Raji (cell line): ENCODE data around the gene GSK3A.
A peak's percentile ranks its signal among the peaks of the same experiment; 100 is the strongest.

Source experiments
- POLR2A ChIP-seq: IDR thresholded peaks from 2 replicates; pipeline ENCODE4 v1.6.1; 2011; ENCODE audit warnings: low read depth, low read length, control low read depth; ENCODE audit not compliant: insufficient read depth

GSK3A gene

DNA sequence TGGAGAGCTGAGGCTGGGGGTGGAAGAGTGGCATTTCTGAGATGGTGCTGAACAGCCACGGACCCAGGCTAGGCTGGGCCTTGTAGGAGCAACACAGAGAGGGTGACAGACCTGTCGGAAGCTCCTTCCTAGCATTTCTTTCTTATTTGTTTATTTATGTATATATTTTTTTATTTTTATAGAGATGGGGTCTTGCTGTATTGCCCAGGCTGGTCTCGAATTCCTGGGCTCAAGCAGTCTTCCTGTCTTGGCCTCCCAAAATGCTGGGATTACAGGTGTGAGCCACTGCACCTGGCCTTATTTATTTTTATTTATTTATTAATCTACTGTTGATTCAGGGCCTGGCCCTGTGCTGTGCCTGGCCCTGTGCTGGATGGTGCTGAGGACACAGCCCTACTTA lies 33.1 kb upstream of the GSK3A start:
- no peak for TF ChIP-seq POLR2A

DNA sequence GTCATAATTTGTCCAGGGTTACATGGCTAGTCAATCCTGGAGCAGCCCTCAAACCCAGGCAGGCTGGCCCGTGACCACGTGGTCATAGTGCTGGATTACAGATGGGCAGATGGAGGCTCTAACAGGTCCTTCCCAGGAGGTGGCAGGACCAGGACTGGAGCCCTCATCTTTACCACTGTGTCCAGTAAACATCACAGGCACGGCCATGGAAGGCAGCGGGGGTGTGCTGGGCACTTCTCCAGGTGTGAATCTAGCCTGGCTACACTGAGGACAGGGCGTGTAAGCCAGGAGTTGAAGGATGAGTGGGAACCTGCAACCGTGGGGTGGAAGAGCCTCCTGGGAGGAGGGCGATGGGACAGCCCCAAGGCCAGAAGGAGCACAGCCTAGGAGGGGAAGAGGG lies 32.7 kb upstream of the GSK3A start:
- TF ChIP-seq POLR2A, result no peak

DNA sequence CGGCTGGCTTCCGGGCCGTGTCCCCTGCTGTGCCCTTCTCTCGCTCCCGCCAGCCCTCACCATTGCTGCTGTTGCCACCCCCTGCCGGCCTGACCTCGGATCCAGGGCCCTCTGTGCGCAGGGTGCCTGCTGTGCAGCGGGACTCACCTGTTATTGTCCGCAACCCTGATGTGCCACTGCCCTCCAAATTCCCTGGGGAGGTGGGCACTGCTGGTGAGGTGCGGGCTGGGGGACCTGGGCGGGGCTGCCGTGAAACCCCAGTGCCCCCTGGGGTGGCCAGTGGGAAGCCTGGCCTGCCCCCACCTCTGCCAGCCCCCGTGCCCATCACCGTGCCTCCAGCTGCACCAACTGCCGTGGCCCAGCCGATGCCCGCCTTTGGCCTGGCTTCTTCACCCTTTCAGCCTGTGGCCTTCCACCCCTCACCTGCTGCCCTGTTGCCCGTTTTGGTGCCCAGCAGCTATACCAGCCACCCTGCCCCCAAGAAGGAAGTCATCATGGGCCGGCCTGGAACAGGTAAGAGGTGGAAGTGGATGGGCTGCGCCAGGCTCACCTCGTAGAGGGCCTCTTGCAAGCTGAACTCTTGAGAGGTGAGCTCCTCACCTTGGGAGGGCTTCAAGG lies 31.8 kb upstream of the GSK3A start:
- no peak for TF ChIP-seq POLR2A

DNA sequence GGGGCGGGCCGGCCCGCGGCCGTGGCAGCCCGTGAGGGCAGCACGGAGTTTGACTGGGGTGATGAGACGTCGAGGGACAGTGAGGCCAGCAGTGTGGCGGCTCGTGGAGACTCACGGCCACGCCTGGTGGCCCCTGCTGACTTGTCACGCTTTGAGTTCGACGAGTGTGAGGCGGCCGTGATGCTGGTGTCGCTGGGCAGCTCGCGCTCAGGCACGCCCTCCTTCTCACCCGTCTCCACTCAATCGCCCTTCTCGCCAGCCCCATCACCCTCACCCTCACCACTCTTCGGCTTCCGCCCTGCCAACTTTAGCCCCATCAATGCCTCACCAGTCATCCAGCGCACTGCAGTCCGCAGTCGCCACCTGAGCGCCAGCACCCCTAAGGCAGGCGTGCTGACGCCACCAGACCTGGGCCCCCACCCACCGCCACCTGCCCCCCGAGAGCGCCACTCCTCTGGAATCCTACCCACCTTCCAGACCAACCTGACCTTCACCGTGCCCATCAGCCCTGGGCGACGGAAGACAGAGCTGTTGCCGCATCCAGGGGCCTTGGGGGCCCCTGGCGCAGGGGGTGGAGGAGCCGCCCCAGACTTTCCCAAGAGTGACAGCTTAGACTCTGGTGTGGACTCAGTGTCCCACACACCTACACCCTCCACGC lies 31.1 kb upstream of the GSK3A start:
- TF ChIP-seq POLR2A, result no peak

DNA sequence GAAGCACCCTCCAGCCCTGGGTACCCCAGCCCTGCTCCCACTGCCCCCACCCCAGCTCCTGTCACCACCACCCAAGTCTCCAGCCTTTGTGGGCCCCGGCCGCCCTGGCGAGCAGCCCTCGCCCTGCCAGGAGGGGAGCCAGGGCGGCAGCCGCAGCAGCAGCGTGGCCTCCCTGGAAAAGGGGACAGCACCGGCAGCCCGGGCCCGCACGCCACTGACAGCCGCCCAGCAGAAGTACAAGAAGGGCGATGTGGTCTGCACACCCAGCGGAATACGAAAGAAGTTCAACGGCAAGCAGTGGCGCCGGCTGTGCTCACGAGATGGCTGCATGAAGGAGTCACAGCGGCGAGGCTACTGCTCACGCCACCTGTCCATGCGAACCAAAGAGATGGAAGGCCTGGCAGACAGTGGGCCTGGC lies 30.6 kb upstream of the GSK3A start:
- no peak for TF ChIP-seq POLR2A

DNA sequence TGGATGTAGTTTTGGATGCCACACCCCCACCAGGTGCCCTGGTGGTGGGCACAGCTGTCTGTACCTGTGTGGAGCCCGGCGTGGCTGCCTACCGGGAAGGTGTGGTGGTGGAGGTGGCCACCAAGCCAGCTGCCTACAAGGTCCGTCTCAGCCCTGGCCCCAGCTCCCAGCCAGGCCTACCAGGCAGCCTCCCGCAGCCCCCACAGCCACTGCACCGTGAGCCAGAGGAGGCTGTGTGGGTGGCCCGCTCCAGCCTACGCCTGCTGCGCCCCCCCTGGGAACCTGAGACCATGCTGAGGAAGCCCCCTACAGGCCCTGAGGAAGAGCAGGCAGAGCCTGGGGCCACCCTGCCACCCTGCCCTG lies 30.1 kb upstream of the GSK3A start:
- no peak for TF ChIP-seq POLR2A

DNA sequence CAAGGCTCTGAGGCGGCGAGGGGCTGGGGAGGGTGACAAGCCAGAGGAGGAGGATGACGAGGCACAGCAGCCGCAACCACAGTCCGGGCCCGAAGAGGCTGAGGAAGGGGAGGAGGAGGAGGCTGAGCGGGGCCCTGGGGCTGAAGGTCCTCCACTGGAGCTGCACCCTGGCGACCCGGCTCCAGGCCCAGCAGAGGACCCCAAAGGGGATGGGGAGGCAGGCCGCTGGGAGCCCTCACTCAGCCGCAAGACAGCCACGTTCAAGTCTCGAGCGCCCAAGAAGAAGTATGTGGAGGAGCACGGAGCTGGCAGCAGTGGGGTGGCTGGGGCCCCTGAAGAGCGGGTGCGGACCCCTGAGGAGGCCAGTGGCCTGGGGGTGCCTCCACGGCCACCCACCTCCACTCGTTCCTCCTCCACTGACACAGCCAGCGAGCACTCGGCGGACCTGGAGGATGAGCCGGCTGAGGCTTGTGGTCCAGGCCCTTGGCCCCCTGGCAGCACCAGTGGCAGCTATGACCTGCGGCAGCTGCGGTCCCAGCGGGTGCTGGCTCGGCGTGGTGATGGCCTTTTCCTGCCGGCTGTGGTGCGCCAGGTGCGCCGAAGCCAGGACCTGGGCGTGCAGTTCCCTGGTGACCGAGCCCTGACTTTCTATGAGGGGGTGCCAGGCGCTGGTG lies 29.6 kb upstream of the GSK3A start:
- TF ChIP-seq POLR2A, result no peak

DNA sequence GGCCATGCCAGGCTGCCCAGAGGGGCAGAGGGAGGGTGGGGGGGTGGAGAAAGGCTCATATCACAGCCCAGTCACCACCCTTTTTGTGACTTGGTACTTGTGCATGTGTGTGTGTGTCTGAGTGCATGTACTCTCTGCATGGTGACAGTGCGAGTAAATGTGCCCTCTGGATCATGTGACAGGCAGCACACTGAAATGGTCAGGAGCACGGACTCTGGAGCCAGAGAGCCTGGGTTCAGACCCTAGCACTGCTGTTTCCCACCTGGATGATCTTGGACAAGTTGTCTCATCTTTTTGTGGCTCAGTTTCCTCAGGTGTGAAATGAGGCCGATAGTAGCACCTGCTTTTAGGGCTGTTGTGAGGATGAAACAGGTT lies 28.6 kb upstream of the GSK3A start:
- no peak for TF ChIP-seq POLR2A

DNA sequence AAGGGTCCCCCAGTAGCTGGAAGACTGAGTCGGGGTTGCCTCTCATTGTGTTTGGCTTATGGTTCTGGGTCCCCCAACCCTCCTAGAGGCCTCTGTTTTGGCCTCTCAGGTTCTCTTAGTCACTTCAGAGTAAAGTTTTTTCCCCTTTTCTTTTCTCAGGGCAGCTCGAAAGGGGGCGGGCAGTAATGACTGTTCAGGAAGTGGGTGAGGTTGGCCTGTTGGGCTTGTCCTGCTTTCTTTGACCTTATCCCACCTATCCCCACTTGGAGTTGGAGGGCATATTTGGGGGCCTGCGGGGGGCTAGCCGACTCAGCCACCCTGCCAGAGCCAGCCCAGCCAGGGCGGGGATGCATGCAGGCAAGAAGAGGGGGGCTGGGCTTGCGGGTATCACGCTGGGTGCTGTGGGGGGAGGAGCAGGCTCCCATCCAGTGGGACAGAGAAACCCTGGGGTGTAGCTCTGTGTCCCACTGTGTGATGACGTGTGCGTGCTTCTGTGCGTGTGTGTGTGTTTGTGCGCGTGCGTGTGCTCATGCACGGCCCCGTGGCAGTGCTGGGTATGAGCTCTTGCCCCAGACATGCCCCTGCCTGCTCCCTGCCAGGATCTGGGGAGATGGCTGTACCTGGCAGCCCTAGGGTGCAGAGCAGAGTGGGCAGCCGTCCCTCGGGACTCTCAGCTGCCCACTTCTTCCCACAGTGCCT lies 28.1 kb upstream of the GSK3A start:
- TF ChIP-seq POLR2A, result peak; percentile 58

DNA sequence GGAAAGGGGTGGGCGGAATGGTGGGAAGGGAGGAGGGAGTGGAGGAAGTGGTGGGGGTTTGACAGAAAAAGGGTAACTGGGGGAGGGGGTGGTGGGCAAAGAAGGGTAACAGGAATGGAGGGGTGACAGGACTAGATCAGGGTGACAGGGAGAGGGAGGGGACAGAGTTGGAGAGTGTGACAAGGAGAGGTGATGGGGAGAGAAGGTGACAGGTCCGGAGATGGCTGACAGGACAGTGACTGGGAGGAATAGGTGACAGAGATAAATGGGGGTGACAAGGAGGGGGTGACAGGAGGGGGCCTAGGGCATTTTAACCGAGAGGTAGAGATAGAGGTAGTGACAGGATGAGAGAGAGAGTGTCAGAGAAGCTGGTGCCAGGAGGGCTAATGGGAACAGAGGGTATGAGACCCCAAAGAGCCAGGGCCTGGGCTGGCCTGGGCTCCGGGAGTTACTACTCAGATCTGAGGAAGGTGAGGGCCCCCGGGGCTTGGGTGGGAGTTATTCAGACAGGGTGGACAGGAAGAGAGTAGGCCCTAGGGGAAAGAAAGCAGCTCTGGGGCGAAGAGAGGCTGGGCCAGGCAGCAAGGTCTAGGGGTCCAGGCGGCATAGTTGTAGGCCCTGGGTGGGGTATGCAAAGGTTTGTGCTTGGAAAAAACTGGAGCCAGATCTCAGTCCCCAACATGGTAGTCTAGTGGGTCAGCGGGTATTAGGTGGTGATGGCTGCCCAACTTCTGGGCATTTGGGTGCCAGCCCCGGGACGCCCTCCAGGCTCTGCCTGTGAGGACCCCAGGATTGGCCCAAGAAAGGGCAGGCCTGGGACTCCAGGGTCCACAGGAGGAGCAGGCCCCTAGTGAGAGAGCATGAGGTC lies 27.3 kb upstream of the GSK3A start:
- TF ChIP-seq POLR2A, result no peak

DNA sequence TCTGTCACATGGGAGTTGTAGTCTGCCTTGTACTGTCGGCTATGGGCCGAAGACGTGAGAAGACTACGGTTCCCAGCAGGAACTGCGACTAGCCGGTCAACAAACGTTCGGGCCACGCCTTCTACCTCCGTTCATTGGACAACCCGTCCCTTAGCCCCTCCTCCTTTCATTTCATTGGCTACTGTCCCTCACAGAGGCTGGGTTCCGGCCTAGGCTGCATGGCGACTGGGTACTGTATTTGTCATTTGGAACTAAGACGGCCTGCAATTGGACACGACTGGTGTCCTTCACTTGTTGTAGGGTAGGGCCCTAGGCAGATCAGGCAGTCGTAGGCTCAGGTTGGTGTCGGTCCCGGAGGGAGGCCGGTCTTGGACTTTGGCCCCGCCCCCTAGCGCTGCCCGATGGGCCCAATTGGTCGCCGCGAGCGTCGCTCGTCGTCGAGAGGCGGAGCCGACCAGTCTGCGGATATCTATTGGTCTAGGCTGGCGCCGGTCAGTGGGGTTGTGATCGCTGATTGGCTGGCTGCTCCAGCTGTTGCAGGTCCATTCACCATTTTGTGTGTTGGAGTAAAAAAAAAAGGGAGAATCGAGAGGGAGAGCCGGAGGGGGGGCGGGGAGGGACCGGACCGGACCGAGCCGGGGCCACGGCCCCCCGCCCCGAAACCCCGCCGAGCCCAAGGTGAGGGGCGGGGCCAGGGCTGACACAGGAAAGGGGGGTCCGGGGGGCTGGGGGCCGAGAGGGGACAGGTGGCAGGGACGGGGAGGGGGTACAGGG lies 26.5 kb upstream of the GSK3A start, which contains the start of gene CIC:
TSS of gene CIC (plus strand) at position 549 of the 774 bp plus-strand sequence. CDS start 2,532 bp downstream, outside the sequence.
- TF ChIP-seq POLR2A, result no peak

DNA sequence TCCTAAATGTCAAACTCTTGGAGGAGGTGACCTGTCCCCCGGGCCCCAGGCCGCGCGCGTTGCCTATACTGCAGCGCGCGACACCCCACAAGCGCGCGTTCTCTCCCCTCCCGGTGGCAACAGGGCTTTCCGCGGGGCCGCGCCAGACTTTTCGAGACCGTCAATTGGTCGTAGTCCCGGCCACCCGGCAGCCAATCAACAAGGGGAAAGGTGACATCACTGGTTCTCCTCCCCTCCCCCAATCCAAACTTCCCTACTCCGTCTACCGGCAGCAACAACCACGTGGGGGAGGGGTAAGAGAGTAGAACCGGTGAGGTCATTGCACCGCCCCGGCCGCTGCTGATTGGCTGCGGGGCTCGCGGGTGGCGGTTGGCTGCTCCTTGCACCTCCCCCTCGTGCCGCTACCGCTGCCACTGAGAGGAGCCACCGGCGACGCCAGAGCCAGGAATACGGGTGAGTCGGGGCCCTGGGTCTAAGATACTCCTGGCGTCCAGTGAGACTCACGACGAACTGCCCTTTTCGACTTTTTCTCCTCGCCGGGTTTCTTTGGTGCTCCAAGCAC lies 25.8 kb upstream of the GSK3A start:
- TF ChIP-seq POLR2A, result peak; percentile 70

DNA sequence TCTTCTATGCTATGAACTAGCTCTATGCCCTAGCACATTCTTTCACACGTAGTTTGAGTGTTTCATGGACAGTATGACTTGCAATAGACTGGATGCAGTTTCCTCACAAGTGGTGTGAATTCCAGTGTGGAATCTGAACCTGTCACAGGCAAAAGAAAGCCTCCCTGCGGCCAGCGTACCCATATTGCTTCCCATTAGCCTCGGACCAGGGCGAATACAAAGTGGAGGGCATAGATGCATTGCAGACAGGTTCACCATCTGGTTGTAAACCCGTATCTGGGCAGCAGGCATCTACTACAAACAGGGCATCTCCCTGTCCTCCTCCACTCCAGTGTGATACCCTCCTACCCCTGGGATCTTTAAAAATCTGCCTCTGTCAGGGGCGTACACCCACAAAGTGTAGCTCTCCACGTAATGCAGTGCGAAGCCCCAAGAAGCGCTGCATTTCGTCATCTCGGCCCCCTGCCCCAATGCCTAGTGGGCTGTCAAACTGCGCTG lies 25.3 kb upstream of the GSK3A start:
- no peak for TF ChIP-seq POLR2A

DNA sequence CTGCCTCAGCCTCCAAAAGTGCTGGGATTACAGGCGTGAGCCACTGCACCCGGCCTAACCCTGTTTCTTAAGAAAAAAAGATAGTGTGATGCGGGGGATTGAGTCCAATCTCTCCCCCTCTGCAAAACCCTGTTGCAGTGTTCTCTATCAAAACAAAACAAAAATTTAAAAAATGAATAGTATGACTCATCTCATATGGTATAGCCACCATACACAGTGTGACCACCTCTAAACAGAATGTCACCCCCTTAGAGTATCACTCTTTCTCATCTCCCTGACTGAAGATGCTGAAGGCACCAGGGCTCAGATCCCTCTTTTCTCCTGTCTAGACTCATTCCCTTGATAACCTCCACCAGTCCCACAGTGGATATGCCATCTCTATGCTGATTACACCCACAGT lies 19.4 kb upstream of the GSK3A start:
- TF ChIP-seq POLR2A, result no peak
